Measurements from ENCODE around the gene ZSCAN16. TPM values are rescaled to one million over a fixed set of nuclear protein-coding genes. Genes with fewer than 3 reads are reported as not detected.

The ZSCAN16 gene
- total and polyA plus RNA-seq, 2 of the 13 experiments (the other 11 are each of a cell fraction or from before 2014, with no cell fraction given) = 5.7 to 12.7 TPM

DNA sequence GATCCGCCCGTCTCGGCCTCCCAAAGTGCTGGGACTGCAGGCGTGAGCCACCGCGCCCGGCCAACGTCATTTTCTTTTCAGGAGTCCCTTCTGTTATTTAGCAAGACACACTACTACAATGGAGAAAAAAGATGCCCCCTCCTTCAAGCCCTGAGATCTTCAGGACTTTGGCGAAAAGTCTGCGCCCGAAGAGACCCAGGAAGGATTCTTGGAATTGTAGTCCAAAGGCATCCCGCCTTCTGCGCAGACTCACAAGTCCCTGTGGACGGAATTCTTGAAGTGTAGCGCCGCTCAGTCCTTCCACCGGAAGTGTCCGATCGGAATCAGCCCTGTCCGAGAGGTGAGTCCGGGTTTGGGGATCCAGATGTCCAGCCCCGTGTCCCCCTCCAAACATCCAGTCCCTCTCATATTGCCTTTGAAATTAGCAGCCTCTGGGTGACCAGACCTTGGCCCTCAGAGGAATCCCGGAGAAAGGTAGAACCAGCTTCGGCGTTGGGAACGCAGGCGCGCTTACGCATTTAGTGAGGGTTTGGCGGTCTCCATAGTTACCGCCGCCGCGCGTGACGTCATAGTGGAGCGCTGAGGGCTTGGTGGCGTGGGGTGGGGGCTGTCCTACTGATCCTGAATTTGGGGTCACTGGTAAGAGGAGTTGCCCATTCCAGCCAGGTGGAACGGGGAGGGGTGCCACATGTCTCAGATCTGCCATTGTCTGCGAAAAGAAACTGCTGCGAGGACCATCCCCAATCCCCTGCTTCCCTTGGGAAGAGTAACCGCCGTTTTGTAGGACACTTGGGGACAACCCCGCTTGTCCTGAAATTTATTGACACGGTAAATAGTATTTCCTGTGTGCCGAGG, 43.6 kb upstream of the ZSCAN16 start (continued):
- TF ChIP-seq, protein P1, sequence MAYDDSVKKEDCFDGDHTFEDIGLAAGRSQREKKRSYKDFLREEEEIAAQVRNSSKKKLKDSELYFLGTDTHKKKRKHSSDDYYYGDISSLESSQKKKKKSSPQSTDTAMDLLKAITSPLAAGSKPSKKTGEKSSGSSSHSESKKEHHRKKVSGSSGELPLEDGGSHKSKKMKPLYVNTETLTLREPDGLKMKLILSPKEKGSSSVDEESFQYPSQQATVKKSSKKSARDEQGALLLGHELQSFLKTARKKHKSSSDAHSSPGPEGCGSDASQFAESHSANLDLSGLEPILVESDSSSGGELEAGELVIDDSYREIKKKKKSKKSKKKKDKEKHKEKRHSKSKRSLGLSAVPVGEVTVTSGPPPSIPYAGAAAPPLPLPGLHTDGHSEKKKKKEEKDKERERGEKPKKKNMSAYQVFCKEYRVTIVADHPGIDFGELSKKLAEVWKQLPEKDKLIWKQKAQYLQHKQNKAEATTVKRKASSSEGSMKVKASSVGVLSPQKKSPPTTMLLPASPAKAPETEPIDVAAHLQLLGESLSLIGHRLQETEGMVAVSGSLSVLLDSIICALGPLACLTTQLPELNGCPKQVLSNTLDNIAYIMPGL (CRISPR knock-in tag; IDR thresholded peaks at IDR 0.05; ENCODE audit: borderline replicate concordance in 1 of 2, low read depth in 1 of 2) = peak; percentile 96 to 97
- TF ChIP-seq, protein P2, sequence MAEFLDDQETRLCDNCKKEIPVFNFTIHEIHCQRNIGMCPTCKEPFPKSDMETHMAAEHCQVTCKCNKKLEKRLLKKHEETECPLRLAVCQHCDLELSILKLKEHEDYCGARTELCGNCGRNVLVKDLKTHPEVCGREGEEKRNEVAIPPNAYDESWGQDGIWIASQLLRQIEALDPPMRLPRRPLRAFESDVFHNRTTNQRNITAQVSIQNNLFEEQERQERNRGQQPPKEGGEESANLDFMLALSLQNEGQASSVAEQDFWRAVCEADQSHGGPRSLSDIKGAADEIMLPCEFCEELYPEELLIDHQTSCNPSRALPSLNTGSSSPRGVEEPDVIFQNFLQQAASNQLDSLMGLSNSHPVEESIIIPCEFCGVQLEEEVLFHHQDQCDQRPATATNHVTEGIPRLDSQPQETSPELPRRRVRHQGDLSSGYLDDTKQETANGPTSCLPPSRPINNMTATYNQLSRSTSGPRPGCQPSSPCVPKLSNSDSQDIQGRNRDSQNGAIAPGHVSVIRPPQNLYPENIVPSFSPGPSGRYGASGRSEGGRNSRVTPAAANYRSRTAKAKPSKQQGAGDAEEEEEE (CRISPR knock-in tag; IDR thresholded peaks at IDR 0.05; ENCODE audit: borderline replicate concordance) = peak; percentile 69; the same call in 1 of the 2 replicates
- TF ChIP-seq, protein P3, sequence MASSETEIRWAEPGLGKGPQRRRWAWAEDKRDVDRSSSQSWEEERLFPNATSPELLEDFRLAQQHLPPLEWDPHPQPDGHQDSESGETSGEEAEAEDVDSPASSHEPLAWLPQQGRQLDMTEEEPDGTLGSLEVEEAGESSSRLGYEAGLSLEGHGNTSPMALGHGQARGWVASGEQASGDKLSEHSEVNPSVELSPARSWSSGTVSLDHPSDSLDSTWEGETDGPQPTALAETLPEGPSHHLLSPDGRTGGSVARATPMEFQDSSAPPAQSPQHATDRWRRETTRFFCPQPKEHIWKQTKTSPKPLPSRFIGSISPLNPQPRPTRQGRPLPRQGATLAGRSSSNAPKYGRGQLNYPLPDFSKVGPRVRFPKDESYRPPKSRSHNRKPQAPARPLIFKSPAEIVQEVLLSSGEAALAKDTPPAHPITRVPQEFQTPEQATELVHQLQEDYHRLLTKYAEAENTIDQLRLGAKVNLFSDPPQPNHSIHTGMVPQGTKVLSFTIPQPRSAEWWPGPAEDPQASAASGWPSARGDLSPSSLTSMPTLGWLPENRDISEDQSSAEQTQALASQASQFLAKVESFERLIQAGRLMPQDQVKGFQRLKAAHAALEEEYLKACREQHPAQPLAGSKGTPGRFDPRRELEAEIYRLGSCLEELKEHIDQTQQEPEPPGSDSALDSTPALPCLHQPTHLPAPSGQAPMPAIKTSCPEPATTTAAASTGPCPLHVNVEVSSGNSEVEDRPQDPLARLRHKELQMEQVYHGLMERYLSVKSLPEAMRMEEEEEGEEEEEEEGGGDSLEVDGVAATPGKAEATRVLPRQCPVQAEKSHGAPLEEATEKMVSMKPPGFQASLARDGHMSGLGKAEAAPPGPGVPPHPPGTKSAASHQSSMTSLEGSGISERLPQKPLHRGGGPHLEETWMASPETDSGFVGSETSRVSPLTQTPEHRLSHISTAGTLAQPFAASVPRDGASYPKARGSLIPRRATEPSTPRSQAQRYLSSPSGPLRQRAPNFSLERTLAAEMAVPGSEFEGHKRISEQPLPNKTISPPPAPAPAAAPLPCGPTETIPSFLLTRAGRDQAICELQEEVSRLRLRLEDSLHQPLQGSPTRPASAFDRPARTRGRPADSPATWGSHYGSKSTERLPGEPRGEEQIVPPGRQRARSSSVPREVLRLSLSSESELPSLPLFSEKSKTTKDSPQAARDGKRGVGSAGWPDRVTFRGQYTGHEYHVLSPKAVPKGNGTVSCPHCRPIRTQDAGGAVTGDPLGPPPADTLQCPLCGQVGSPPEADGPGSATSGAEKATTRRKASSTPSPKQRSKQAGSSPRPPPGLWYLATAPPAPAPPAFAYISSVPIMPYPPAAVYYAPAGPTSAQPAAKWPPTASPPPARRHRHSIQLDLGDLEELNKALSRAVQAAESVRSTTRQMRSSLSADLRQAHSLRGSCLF (CRISPR knock-in tag; IDR thresholded peaks at IDR 0.05; ENCODE audit: borderline replicate concordance) = no peak
- TF ChIP-seq NRL (CRISPR knock-in tag; IDR thresholded peaks at IDR 0.05; ENCODE audit: borderline replicate concordance) (peak; percentile 66), ZBTB38 (CRISPR knock-in tag; IDR thresholded peaks at IDR 0.05) (peak; percentile 49), ZSCAN9 (CRISPR knock-in tag; IDR thresholded peaks at IDR 0.05; ENCODE audit: borderline replicate concordance) (peak; percentile 64; the same call in 1 of the 2 replicates), DR1 (CRISPR knock-in tag; IDR thresholded peaks at IDR 0.05) (0 out of 2 replicates have a peak, but pooled peaks have one; percentile 51)
- TF ChIP-seq, protein P4, sequence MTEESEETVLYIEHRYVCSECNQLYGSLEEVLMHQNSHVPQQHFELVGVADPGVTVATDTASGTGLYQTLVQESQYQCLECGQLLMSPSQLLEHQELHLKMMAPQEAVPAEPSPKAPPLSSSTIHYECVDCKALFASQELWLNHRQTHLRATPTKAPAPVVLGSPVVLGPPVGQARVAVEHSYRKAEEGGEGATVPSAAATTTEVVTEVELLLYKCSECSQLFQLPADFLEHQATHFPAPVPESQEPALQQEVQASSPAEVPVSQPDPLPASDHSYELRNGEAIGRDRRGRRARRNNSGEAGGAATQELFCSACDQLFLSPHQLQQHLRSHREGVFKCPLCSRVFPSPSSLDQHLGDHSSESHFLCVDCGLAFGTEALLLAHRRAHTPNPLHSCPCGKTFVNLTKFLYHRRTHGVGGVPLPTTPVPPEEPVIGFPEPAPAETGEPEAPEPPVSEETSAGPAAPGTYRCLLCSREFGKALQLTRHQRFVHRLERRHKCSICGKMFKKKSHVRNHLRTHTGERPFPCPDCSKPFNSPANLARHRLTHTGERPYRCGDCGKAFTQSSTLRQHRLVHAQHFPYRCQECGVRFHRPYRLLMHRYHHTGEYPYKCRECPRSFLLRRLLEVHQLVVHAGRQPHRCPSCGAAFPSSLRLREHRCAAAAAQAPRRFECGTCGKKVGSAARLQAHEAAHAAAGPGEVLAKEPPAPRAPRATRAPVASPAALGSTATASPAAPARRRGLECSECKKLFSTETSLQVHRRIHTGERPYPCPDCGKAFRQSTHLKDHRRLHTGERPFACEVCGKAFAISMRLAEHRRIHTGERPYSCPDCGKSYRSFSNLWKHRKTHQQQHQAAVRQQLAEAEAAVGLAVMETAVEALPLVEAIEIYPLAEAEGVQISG (CRISPR knock-in tag; IDR thresholded peaks at IDR 0.05) = peak; percentile 99
- TF ChIP-seq, protein P5, sequence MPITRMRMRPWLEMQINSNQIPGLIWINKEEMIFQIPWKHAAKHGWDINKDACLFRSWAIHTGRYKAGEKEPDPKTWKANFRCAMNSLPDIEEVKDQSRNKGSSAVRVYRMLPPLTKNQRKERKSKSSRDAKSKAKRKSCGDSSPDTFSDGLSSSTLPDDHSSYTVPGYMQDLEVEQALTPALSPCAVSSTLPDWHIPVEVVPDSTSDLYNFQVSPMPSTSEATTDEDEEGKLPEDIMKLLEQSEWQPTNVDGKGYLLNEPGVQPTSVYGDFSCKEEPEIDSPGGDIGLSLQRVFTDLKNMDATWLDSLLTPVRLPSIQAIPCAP (CRISPR knock-in tag; IDR thresholded peaks at IDR 0.05; ENCODE audit: low read depth) = no peak
- TF ChIP-seq, protein P6, sequence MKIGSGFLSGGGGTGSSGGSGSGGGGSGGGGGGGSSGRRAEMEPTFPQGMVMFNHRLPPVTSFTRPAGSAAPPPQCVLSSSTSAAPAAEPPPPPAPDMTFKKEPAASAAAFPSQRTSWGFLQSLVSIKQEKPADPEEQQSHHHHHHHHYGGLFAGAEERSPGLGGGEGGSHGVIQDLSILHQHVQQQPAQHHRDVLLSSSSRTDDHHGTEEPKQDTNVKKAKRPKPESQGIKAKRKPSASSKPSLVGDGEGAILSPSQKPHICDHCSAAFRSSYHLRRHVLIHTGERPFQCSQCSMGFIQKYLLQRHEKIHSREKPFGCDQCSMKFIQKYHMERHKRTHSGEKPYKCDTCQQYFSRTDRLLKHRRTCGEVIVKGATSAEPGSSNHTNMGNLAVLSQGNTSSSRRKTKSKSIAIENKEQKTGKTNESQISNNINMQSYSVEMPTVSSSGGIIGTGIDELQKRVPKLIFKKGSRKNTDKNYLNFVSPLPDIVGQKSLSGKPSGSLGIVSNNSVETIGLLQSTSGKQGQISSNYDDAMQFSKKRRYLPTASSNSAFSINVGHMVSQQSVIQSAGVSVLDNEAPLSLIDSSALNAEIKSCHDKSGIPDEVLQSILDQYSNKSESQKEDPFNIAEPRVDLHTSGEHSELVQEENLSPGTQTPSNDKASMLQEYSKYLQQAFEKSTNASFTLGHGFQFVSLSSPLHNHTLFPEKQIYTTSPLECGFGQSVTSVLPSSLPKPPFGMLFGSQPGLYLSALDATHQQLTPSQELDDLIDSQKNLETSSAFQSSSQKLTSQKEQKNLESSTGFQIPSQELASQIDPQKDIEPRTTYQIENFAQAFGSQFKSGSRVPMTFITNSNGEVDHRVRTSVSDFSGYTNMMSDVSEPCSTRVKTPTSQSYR (CRISPR knock-in tag; IDR thresholded peaks at IDR 0.05; ENCODE audit: borderline replicate concordance) = no peak
